ENCODE measurements around the gene AGXT.

The AGXT gene

DNA sequence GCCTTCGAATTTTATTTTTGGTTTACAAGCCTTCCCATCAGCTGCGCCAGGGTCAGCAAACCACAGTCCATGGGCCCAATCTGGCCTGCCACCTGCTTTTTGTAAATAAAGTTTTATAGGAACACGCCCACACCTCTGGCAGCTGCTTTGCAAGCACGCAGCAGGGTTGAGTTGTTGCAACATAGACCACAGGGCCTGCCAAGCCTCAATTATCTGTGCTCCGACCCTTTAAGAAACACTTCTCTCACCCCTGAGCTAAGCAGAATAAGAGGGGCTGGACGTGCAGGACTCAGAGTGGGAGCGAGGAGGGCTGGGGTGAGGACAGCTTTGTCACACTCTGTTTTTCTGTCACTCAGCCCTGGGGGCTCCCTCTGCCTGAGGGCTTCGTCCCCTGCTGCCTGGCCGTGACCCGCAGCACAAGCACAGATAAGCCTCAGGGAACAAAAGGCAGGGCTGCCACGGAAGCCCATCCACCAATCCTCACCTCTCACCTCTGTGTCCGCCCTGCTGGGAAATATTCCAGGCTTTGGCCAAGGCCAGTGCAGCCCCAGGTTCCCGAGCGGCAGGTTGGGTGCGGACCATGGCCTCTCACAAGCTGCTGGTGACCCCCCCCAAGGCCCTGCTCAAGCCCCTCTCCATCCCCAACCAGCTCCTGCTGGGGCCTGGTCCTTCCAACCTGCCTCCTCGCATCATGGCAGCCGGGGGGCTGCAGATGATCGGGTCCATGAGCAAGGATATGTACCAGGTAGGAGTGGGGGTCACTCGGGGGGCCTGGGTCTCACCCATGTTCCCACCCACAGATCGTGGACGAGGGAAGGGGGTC, at the start of gene AGXT:
TSS of gene AGXT (plus strand) at position 539 of the 823 bp plus-strand sequence. CDS start at position 581, 42 bp downstream.
- no peak within 1 kb of the TSS for H3K4me3 ChIP-seq (ENCODE audit: low read depth, low read length)
- TF ChIP-seq, protein P1, sequence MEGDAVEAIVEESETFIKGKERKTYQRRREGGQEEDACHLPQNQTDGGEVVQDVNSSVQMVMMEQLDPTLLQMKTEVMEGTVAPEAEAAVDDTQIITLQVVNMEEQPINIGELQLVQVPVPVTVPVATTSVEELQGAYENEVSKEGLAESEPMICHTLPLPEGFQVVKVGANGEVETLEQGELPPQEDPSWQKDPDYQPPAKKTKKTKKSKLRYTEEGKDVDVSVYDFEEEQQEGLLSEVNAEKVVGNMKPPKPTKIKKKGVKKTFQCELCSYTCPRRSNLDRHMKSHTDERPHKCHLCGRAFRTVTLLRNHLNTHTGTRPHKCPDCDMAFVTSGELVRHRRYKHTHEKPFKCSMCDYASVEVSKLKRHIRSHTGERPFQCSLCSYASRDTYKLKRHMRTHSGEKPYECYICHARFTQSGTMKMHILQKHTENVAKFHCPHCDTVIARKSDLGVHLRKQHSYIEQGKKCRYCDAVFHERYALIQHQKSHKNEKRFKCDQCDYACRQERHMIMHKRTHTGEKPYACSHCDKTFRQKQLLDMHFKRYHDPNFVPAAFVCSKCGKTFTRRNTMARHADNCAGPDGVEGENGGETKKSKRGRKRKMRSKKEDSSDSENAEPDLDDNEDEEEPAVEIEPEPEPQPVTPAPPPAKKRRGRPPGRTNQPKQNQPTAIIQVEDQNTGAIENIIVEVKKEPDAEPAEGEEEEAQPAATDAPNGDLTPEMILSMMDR (IDR thresholded peaks at IDR 0.05; ENCODE audit: control insufficient read depth, extremely low read depth, insufficient read depth) = no peak
- DNase-seq (ENCODE audit: low read depth) = peak; percentile 67

DNA sequence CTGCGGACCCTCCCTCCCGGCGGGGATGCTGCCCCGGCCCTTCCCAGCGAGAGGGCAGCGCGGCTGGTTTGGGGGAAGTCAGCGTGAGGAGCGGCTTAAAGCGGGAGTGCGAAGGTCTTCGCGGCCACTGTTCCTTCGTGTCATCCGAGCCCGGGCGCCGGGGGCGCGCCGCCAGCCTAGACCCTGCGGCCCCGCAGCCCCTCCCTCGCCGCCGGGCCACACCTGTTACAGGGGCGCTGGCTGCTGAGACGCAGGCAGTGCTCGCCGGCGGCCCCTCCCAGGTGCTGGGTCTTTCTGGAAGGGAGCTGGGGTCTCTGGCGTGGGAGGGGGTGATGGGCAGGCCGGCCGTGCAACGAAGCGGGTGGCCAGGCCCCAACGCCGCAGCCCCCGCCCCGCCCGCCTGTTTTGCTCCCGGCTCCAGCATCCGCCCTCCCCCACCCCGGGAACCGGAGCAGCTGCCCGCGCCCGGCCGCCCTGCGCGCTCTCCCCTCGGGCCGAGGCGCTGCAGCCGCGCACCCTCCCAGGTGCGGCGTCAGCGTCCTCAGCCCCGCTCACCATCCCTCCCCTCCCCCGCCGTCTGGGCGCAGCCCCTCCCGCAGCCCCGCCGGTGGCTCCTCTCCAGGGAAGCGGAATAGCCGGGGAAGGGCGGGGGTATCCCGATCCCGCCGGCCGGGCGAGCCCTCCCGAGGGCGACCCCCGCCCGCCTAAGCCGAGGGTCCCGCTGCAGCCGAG, 49.3 kb upstream of the AGXT start:
- DNase-seq (ENCODE audit: low read depth) = no peak
- TF ChIP-seq, protein P1 (IDR thresholded peaks at IDR 0.05; ENCODE audit: control insufficient read depth, extremely low read depth, insufficient read depth) = no peak
- H3K4me3 ChIP-seq (ENCODE audit: low read depth, low read length) = peak overlapping the region; percentile 68

DNA sequence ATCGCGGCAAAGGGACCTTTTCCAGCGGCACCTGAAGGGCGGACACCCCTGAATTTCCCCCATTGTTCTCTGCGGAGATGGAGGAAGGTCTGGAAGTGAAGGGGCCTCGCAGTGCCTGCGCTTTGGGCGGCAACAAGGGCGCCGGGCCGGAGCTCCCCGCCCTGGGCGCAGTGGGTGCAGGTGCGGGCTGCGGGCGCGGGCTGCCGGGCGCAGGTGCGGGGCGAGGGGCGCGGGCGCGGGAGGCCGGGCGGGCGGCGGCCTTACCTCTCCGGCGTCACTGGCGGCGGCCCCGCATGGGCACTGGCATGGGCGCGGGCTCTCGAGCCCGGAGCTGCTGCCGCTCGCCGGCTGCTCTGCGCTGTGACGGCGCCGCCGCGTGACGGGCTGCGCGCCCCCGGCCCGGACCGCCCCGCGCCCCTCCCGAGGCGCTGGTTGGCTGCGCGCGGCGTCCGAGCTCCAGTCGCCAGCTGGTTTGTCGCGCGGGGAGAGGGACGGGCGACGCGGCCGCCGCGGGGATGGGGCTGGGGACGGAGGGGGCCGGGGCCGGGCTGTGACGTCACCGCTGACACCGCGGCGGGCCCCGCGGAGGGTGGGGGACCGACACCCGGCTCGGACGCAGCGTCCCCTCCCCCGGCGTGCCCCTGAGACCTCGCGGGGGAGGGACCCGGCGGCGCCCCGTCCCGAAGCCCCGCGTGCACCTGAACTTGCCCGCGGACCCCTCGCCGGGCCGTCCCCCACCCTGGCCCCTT, 48.6 kb upstream of the AGXT start, which contains the start of gene KIF1A:
TSS of gene KIF1A (minus strand) at position 362 of the 749 bp plus-strand sequence. CDS start 22,467 bp downstream, outside the sequence.
- no peak for DNase-seq (ENCODE audit: low read depth)
- TF ChIP-seq, protein P1 (IDR thresholded peaks at IDR 0.05; ENCODE audit: control insufficient read depth, extremely low read depth, insufficient read depth) = no peak
- H3K4me3 ChIP-seq (ENCODE audit: low read depth, low read length) = peak within 1 kb of the TSS; percentile 68

DNA sequence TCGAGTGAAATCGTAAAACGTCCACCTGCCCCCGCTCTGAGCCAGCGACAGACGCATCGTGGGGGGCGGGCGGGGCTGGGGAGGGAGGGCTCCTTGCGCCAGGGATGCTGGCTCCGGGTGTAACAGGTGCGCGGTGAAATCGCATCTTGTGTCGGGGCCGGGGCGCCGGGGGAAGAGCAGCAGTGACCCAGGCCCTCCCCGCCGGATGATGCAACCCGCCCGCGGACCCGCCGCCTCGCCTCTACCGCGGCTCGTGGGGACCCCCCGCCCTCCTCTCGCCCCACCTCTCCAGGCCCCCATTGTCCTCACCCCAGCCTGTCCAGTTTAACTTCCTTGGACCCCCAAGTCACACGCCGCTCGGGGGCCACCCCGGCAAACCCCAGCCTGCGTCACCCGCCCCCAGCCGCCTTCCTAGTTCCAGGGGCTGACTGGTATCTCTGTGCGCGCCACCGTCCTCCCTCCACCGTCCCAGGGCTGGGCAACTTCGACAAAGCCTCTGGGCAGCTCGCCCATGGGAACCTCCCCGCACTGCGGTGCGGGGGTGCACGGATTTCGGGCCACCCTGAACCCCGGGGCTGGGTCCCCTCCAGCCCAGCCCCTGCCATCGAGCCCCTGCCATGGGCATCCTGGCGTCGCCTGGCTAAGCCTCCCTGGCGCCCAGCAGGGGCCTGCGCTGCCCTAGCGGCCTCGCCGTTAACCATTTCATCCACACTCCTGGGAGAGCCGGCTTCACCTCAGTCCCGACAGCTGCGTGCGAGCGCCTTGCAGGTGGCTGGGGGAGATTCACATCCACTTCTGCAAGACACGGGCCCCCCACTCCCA, 47.8 kb upstream of the AGXT start:
- no peak for DNase-seq (ENCODE audit: low read depth)
- peak overlapping the region; percentile 29; the same call in 1 of the 2 replicates for H3K4me3 ChIP-seq (ENCODE audit: low read depth, low read length)
- TF ChIP-seq, protein P1 (IDR thresholded peaks at IDR 0.05; ENCODE audit: control insufficient read depth, extremely low read depth, insufficient read depth) = no peak

DNA sequence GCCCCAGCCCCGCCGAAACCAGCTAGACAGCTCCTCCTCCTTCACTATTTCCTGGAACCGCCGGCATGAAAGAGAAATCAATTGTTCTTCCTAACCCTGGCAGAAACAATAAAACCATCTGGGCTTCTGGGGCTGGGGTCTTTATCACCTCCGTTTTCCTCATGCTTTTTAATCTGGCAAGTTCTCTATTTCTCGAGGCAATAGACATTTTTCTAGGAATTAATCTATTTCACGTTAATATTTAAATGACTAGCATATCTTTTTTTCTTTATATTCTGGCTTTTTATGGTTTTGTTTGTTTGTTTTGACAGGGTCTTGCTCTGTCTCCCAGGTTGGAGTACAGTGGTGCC, 47.2 kb upstream of the AGXT start:
- TF ChIP-seq, protein P1 (IDR thresholded peaks at IDR 0.05; ENCODE audit: control insufficient read depth, extremely low read depth, insufficient read depth) = no peak
- no peak overlapping the region for H3K4me3 ChIP-seq (ENCODE audit: low read depth, low read length)
- DNase-seq (ENCODE audit: low read depth) = no peak

DNA sequence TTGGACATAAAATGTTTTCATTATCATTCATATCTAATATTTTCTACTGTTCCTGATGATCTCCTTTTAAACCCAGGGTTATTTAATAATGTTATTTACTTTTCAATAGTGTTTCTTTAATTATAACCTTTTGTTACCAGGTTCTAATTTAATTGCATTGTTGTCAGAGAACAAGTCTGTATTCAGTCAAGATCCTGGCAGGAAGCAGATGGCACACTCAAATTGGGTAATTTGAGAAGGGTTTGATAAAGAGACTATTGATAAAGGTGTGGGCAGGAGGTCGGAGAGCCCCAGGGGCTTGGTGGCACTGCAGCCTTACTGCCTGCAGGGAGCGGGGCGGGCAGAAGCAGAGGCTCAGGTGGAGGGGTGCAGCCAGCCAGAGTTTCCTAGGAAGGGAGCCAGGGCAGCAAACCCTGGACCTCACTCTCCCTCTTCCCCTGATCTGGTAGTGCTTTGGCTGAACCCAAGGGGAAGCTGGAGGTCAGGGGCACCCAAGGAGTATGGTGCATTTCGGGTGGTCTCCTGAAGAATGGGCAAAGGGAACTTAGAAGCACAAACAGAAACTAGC, 46.3 kb upstream of the AGXT start:
- TF ChIP-seq, protein P1 (IDR thresholded peaks at IDR 0.05; ENCODE audit: control insufficient read depth, extremely low read depth, insufficient read depth) = no peak

More for the DNA sequence above, 46.3 kb upstream of the AGXT start:
- no peak for DNase-seq (ENCODE audit: low read depth)
- no peak overlapping the region for H3K4me3 ChIP-seq (ENCODE audit: low read depth, low read length)

Data from LNCaP clone FGC (cell line).